Right renal pelvis (tissue), 4 donors: Measurements from ENCODE around the gene CAMLG. TPM values are rescaled to one million over a fixed set of nuclear protein-coding genes. Genes with fewer than 3 reads are reported as not detected.

Experiments
- DNase-seq, 4 donors: peaks; one replicate each; pipeline ENCODE4 v3.0.0-alpha.2; 2013; ENCODE audit warnings: low read depth in 4 of 4, low spot score in 3 of 4, missing footprints in 1 of 4
- polyA plus RNA-seq, 4 donors: library from polyadenylated mRNA; unstranded; fragments of 120-200 nt; gene quantifications; one replicate each; pipeline ENCODE4 v1.2.1, GENCODE V29; 2013; ENCODE audit not compliant: insufficient read length in 4 of 4

Gene CAMLG
- polyA plus RNA-seq, 4 donors: 67.6 to 86.4 (median 72.2) TPM

DNA sequence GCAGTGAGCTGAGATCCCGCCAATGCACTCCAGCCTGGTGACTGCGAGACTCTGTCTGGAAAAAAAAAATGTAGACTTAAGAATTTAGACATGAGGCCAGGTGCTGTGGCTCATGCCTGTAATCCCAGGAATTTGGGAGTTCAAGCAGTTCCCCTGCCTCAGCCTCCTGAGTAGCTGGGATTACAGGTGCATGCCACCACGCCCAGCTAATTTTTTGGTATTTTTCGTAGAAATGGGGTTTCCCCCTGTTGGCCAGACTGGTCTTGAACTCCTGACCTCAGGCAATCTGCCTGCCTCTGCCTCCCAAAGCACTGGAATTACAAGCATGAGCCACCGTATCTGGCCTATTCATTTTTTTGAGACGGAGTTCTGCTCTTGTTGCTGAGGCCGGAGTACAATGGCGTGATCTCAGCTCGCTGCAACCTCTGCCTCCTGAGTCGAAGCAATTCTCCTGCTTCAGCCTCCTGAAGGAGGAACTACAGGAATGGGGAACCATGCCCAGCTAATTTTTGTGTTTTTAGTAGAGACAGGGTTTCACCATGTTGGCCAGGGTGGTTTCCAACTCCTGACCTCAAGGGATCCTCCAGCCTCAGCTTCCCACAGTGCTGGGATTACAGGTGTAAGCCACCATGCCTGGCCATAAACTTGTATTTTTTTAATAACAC, 34.2 kb downstream of the CAMLG start:
- no peak for DNase-seq

- no peak for DNase-seq
Observed at GRCh38 chr5:134777366-134777765, 39.0 kb downstream of the CAMLG start.

- no peak for DNase-seq
Observed at GRCh38 chr5:134784241-134784920, 46.0 kb downstream of the CAMLG start.

- no peak for DNase-seq
Observed at GRCh38 chr5:134784946-134785620, 46.7 kb downstream of the CAMLG start.

DNA sequence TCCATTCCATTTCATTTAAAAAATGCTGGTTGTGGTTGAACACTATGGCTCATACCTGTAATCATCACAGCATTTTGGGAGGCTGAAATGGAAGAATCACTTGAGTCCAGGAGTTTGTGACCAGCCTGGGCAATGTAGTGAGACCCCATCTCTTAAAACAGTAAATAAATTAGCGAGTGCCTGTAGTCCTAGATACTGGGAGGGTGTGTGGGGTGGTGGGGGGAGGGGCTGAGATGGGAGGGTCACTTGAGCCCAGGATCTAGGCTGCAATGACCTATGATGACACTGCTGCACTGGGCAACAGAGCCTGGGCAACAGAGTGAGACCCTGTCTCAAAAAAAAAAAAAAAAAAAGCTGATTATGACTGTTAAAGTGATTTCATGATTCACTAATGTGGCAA, 49.3 kb downstream of the CAMLG start:
- DNase-seq: no peak

DNA sequence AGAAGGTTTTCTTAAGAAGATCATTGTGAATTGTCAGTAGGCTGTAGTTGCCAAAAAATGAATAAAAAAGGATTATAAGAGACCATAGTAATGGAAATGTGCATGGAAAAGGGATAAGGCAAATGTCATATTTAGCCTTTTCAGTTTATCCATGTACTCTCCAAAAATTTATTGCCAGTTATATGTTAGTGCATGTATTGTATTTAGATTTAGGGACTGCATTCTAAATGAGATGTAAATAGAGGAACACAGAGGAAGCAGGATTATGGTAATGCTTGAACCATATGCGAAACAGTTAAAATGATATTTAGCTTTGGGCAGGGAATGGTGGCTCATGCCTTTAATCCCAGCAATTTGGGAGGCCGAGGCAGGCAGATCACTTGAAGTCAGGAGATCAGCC, 53.2 kb downstream of the CAMLG start:
- DNase-seq: no peak

GRCh38 chr5:134792286-134792685, 53.9 kb downstream of the CAMLG start:
- no peak for DNase-seq

- DNase-seq: no peak
Observed at GRCh38 chr5:134793111-134793510, 54.8 kb downstream of the CAMLG start.

- DNase-seq: no peak
Observed at GRCh38 chr5:134794082-134794481, 55.7 kb downstream of the CAMLG start.

GRCh38 chr5:134794819-134795218, 56.5 kb downstream of the CAMLG start:
- DNase-seq: no peak

GRCh38 chr5:134798468-134798867, 60.1 kb downstream of the CAMLG start:
- DNase-seq: no peak

Other genes with a start within 250 kb of the CAMLG start
- gene JADE2, start 212.9 kb upstream of the CAMLG start, polyA plus RNA-seq: 10 to 100 TPM in 3 of 4 donors, 1 to 10 TPM in 1; 9.9 to 13.1 (median 11.8) TPM
- 10 to 100 TPM; 36.0 to 43.4 (median 41.8) TPM for gene SAR1B, start 105.7 kb upstream of the CAMLG start, polyA plus RNA-seq
- gene SEC24A, start 89.8 kb upstream of the CAMLG start, polyA plus RNA-seq: 10 to 100 TPM; 20.0 to 25.4 (median 24.7) TPM
- gene DDX46, start 20.2 kb downstream of the CAMLG start, polyA plus RNA-seq: 10 to 100 TPM; 65.2 to 77.7 (median 75.0) TPM
- 100 to 1,000 TPM in 3 of 4 donors, 10 to 100 TPM in 1; 99.0 to 131 (median 125) TPM for gene C5orf24, start 107.4 kb downstream of the CAMLG start, polyA plus RNA-seq
- gene TXNDC15, start 135.8 kb downstream of the CAMLG start, polyA plus RNA-seq: 10 to 100 TPM; 80.1 to 98.4 (median 95.5) TPM
- gene PCBD2, start 166.6 kb downstream of the CAMLG start, polyA plus RNA-seq: 10 to 100 TPM in 3 of 4 donors, 1 to 10 TPM in 1; 9.2 to 14.1 (median 11.6) TPM
- gene CATSPER3, start 229.4 kb downstream of the CAMLG start, polyA plus RNA-seq: 1 to 10 TPM in 3 of 4 donors, under 1 TPM in 1; 0.58 to 1.5 (median 1.2) TPM